Measurements from ENCODE around the gene OBI1.

The OBI1 gene

GRCh38 chr13:78576261-78576660, 82.7 kb downstream of the OBI1 start:
- DNase-seq (ENCODE audit: low spot score) = no peak

GRCh38 chr13:78572459-78572858, 86.5 kb downstream of the OBI1 start:
- no peak for DNase-seq (ENCODE audit: low spot score)

- no peak for DNase-seq (ENCODE audit: low spot score)
Measured at GRCh38 chr13:78569029-78569428, 89.9 kb downstream of the OBI1 start.

- no peak for DNase-seq (ENCODE audit: low spot score)
Measured at GRCh38 chr13:78566631-78567030, 92.3 kb downstream of the OBI1 start.
